SK-N-SH (cell line): ENCODE measurements around the gene IL18BP. TPM values are rescaled to one million over a fixed set of nuclear protein-coding genes. Genes with fewer than 3 reads are reported as not detected.

Experiments
- CTCF ChIA-PET: fragments of 300-600, 350-600 bp; formaldehyde crosslinking; extraction: SDS; loops from one replicate; lab custom pipeline; 2021; lab: Yijun Ruan, JAX
- POLR2A ChIA-PET: fragments of 350-600 bp; sonication (Branson Sonifier 250); formaldehyde crosslinking; extraction: SDS; loops from one replicate; lab custom pipeline; 2020; ENCODE audit warnings: antibody characterized with exemption, inconsistent platforms; lab: Yijun Ruan, JAX
- DNase-seq: peaks from one replicate; pipeline ENCODE4 v3.0.0; 2012
- H2AFZ ChIP-seq: fragments of 200-600 bp; sonication (generic); 2 replicates; pipeline ENCODE4 v1.8.1; 2016; ENCODE audit warnings: antibody characterized with exemption, mild to moderate bottlenecking, low read depth
- H3F3A ChIP-seq: fragments of 200-600 bp; sonication (generic); replicated peaks from 2 replicates; pipeline ENCODE3; 2016; ENCODE audit warnings: antibody characterized with exemption, mild to moderate bottlenecking; ENCODE audit not compliant: insufficient read depth
- H3K27ac ChIP-seq, 2 experiments: fragments of 200-500 bp in 1 of 2; fragments of 200-600 bp in 1 of 2; sonication (Bioruptor generic) in 1 of 2; sonication (generic), shearing (Covaris generic) in 1 of 2; 2 replicates each; pipeline versions ENCODE4 v1.5.1 to v1.6.1; 2014 to 2016; ENCODE audit warnings: low read depth in 2 of 2, inconsistent platforms in 1 of 2, low read length in 1 of 2, mild to moderate bottlenecking in 1 of 2, mixed read lengths in 1 of 2
- H3K27me3 ChIP-seq: fragments of 200-600 bp; sonication (generic), shearing (Covaris generic); 2 replicates; pipeline ENCODE4 v1.6.1; 2016; ENCODE audit warnings: mixed run types; ENCODE audit not compliant: insufficient read depth
- H3K36me3 ChIP-seq, 2 experiments: fragments of 200-500 bp in 1 of 2; fragments of 200-600 bp in 1 of 2; sonication (Bioruptor generic) in 1 of 2; sonication (generic) in 1 of 2; replicated peaks in 1 of 2; 2 replicates each; pipeline versions ENCODE3 to v1.5.1; 2014 to 2016; ENCODE audit warnings: low read length in 1 of 2, mild to moderate bottlenecking in 1 of 2; ENCODE audit not compliant: insufficient read depth in 2 of 2, control insufficient read depth in 1 of 2
- H3K4me1 ChIP-seq, 2 experiments: fragments of 200-500 bp in 1 of 2; fragments of 200-600 bp in 1 of 2; sonication (Bioruptor generic) in 1 of 2; sonication (generic), shearing (Covaris generic) in 1 of 2; 2 replicates each; pipeline versions ENCODE4 v1.5.1 to v1.6.1; 2014 to 2016; ENCODE audit warnings: low read depth in 1 of 2, low read length in 1 of 2, mixed run types in 1 of 2; ENCODE audit not compliant: insufficient read depth in 2 of 2, control insufficient read depth in 1 of 2
- H3K4me2 ChIP-seq: fragments of 200-600 bp; sonication (generic), shearing (Covaris generic); 2 replicates; pipeline ENCODE4 v1.6.1; 2017; ENCODE audit warnings: mixed run types
- H3K4me3 ChIP-seq, 2 experiments: fragments of 200-500 bp in 1 of 2; fragments of 200-600 bp in 1 of 2; sonication (Bioruptor generic) in 1 of 2; sonication (generic), shearing (Covaris generic) in 1 of 2; 2 replicates each; pipeline versions ENCODE4 v1.5.1 to v1.8.1; 2014 to 2016; ENCODE audit warnings: low read depth in 2 of 2, inconsistent platforms in 1 of 2, low read length in 1 of 2, mild to moderate bottlenecking in 1 of 2, mixed read lengths in 1 of 2, moderate library complexity in 1 of 2
- H3K79me2 ChIP-seq: fragments of 200-600 bp; sonication (generic); 2 replicates; pipeline ENCODE4 v1.8.1; 2017; ENCODE audit warnings: mild to moderate bottlenecking; ENCODE audit not compliant: insufficient read depth
- H3K9ac ChIP-seq: fragments of 200-600 bp; sonication (generic); 2 replicates; pipeline ENCODE4 v1.6.1; 2017; ENCODE audit warnings: mixed run types
- H3K9me2 ChIP-seq: fragments of 200-600 bp; sonication (generic); 2 replicates; pipeline ENCODE4 v1.6.1; 2017; ENCODE audit warnings: mixed run types
- H3K9me3 ChIP-seq: fragments of 200-600 bp; sonication (generic); 2 replicates; pipeline ENCODE4 v1.6.1; 2017; ENCODE audit warnings: mixed run types, mild to moderate bottlenecking, moderate library complexity
- H4K20me1 ChIP-seq: fragments of 200-600 bp; sonication (generic); 2 replicates; pipeline ENCODE4 v1.6.1; 2017; ENCODE audit warnings: mild to moderate bottlenecking, mixed run types; ENCODE audit not compliant: insufficient read depth
- CHD2 ChIP-seq: fragments of 150-350 bp; IDR thresholded peaks from 2 replicates; pipeline ENCODE4 v1.6.1; 2018; ENCODE audit warnings: low read length; ENCODE audit not compliant: partially characterized antibody
- ELF1 ChIP-seq: IDR thresholded peaks from 2 replicates; pipeline ENCODE4 v1.4.0; 2012
- EZH2phosphoT487 ChIP-seq: fragments of 200-600 bp; sonication (generic); IDR thresholded peaks from 2 replicates; pipeline ENCODE4 v1.6.1; 2017; ENCODE audit warnings: low read depth, mixed run types, mild to moderate bottlenecking, antibody characterized with exemption, moderate library complexity, borderline replicate concordance
- FOXJ3 ChIP-seq: sonication (generic); formaldehyde crosslinking; IDR thresholded peaks from 2 replicates; pipeline ENCODE4 v1.5.1; 2020; ENCODE audit warnings: mild to moderate bottlenecking, missing genetic modification reagents
- FOXM1 ChIP-seq: IDR thresholded peaks from 2 replicates; pipeline ENCODE4 v1.4.0; 2012; ENCODE audit warnings: low read depth, mild to moderate bottlenecking
- GABPA ChIP-seq: IDR thresholded peaks from 2 replicates; pipeline ENCODE4 v1.4.0; 2012; ENCODE audit warnings: low read depth, mild to moderate bottlenecking
- JUND ChIP-seq: IDR thresholded peaks from 2 replicates; pipeline ENCODE4 v1.4.0; 2012
- MAX ChIP-seq: IDR thresholded peaks from 2 replicates; pipeline ENCODE4 v1.4.0; 2012; ENCODE audit warnings: low read depth
- MXI1 ChIP-seq: IDR thresholded peaks from 2 replicates; pipeline ENCODE4 v1.6.1; 2012; ENCODE audit warnings: mild to moderate bottlenecking, low read depth, low read length, improper control_type of control experiment
- NFIC ChIP-seq: IDR thresholded peaks from 2 replicates; pipeline ENCODE4 v1.4.0; 2012; ENCODE audit warnings: borderline replicate concordance
- NRF1 ChIP-seq: IDR thresholded peaks from 2 replicates; pipeline ENCODE4 v1.6.1; 2012; ENCODE audit warnings: low read depth, mild to moderate bottlenecking, low read length
- POLR2AphosphoS5 ChIP-seq: IDR thresholded peaks from 2 replicates; pipeline ENCODE4 v1.6.1; 2012; ENCODE audit warnings: low read depth, low read length
- RAD21 ChIP-seq: IDR thresholded peaks from 2 replicates; pipeline ENCODE4 v1.6.1; 2012; ENCODE audit warnings: mild to moderate bottlenecking, low read length
- REST ChIP-seq: IDR thresholded peaks from 2 replicates; pipeline ENCODE4 v1.6.1; 2012; ENCODE audit warnings: mild to moderate bottlenecking, low read depth, low read length, moderate library complexity
- RFX5 ChIP-seq: IDR thresholded peaks from 2 replicates; pipeline ENCODE4 v1.6.1; 2012; ENCODE audit warnings: mild to moderate bottlenecking, improper control_type of control experiment, low read length
- SIN3A ChIP-seq: IDR thresholded peaks from 2 replicates; pipeline ENCODE4 v1.6.1; 2012; ENCODE audit warnings: low read depth, mild to moderate bottlenecking, low read length, moderate library complexity, borderline replicate concordance
- SMC3 ChIP-seq: IDR thresholded peaks from 2 replicates; pipeline ENCODE4 v1.6.1; 2012; ENCODE audit warnings: low read depth, low read length, improper control_type of control experiment
- TCF12 ChIP-seq: IDR thresholded peaks from 2 replicates; pipeline ENCODE4 v1.4.0; 2012
- USF2 ChIP-seq: fragments of 150-350 bp; IDR thresholded peaks from 2 replicates; pipeline ENCODE4 v1.6.1; 2017; ENCODE audit warnings: antibody characterized with exemption, low read length, low read depth, borderline replicate concordance
- YY1 ChIP-seq: IDR thresholded peaks from 2 replicates; pipeline ENCODE4 v1.4.0; 2012; ENCODE audit warnings: low read depth, mild to moderate bottlenecking
- WGBS: methylation state at CpG from one replicate; pipeline ENCODE4 v1.1.6; 2017; ENCODE audit warnings: low lambda C conversion rate; 5-methylcytosine and 5-hydroxymethylcytosine counted together
- polyA plus RNA-seq, 3 experiments: library from polyadenylated mRNA; depleted of rRNA; stranded (reverse); fragments of >200 nt; gene quantifications; 2 replicates each; pipeline ENCODE4 v1.2.3, GENCODE V29; 2012

The IL18BP gene
- polyA plus RNA-seq, 1 of the 3 experiments (the other 2 are of a cell fraction), result 5.0 TPM

- H3K9me2 ChIP-seq, result no peaks in the 10 kb centered on the region
- no peak overlapping the region for H3K4me3 ChIP-seq
- 75% methylated on average over 2 of the region's 2 CpGs for WGBS
- ChIA-PET POLR2A (interaction anchor here (0.7 to 1.0 kb wide), 3 partner anchors 9 to 39 kb away, joined by 3 to 4 read pairs (median 3); no protein-coding TSS in a partner anchor), CTCF (interaction anchor here (0.6 to 4.2 kb wide), 8 partner anchors 11 to 472 kb away, joined by 3 to 26 read pairs (median 4); no protein-coding TSS in a partner anchor)
- H2AFZ ChIP-seq, result no peak overlapping the region
- peak overlapping the region in 1 of 2 experiments; percentile 12; a peak in 1 of 4 replicates for H3K27ac ChIP-seq
- peaks cover 4% of the 10 kb centered on the region for H4K20me1 ChIP-seq
- H3K4me2 ChIP-seq, result 0 out of 2 replicates have a peak overlapping the region, but pooled peaks have one; percentile 30
- H3K79me2 ChIP-seq, result no peaks in the 10 kb centered on the region
- H3K27me3 ChIP-seq, result no peaks in the 10 kb centered on the region
- H3F3A ChIP-seq, result peaks cover 24% of the 10 kb centered on the region
- no peak for TF ChIP-seq YY1
- TF ChIP-seq USF2, result no peak
- no peak for TF ChIP-seq SMC3
- no peak for TF ChIP-seq FOXJ3 (CRISPR knock-in tag)
- TF ChIP-seq NFIC, result no peak
- TF ChIP-seq FOXM1, result no peak
- no peak for TF ChIP-seq MXI1
- no peak for TF ChIP-seq RAD21
- no peak for TF ChIP-seq TCF12
- no peak for TF ChIP-seq REST
- TF ChIP-seq SIN3A, result no peak
- TF ChIP-seq EZH2phosphoT487, result no peak
- no peak for TF ChIP-seq POLR2AphosphoS5
- TF ChIP-seq GABPA, result no peak
- TF ChIP-seq ELF1, result no peak
- no peak for TF ChIP-seq CHD2
- no peak for TF ChIP-seq JUND
- no peak for TF ChIP-seq NRF1
- no peak for TF ChIP-seq MAX
- TF ChIP-seq RFX5, result no peak
- H3K4me1 ChIP-seq, result peaks cover 0 to 10% of the 10 kb centered on the region in 2 experiments; a peak in 1 of 4 replicates
- no peak overlapping the region for H3K9ac ChIP-seq
- peaks cover 3 to 52% of the 10 kb centered on the region in 2 experiments for H3K36me3 ChIP-seq
- no peak for DNase-seq
- H3K9me3 ChIP-seq, result no peaks in the 10 kb centered on the region
Measured at GRCh38 chr11:71999362-71999761, 653 bp downstream of the IL18BP start.
